ENCODE results near the gene CIP2A.
"Not testable (repeated sequence)": the region's sequence is repeated elsewhere in the genome, so short reads cannot be mapped to it uniquely, and the experiment has no call there.

Gene CIP2A

GRCh38 chr3:108589081-108589997 is at the start of gene CIP2A, which contains the start of gene DZIP3:
Gene CIP2A (minus strand): TSS chr3:108589438. CDS start chr3:108589375, 63 bp downstream.
Gene DZIP3 (plus strand): TSS chr3:108589722. CDS start chr3:108605407, 15,685 bp downstream.
- DNase-seq: peak; percentile 91

DNA sequence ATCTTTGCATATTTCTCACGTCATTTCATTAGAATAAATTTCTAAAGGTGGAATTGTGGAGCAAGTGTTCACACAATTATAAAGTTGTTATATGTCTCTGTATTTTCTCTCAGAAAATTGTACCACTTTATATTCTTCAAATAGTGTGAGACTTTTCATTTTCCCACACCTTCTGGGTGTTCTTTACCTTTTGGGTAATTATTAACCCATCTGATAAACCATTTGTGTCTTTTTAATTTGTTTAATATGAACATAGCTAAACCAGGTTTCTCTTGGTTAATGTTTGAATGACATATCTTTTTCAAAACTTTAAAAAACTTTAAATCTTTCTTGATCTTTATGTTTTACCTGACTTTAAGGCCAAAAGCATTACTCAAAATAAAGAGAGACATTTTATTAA is 40.7 kb upstream of the CIP2A start:
- DNase-seq: no peak

GRCh38 chr3:108623504-108623903 is 34.3 kb upstream of the CIP2A start:
- DNase-seq: no peak

- DNase-seq: no peak
These were observed 31.0 kb upstream of the CIP2A start for GRCh38 chr3:108620250-108620649.

DNA sequence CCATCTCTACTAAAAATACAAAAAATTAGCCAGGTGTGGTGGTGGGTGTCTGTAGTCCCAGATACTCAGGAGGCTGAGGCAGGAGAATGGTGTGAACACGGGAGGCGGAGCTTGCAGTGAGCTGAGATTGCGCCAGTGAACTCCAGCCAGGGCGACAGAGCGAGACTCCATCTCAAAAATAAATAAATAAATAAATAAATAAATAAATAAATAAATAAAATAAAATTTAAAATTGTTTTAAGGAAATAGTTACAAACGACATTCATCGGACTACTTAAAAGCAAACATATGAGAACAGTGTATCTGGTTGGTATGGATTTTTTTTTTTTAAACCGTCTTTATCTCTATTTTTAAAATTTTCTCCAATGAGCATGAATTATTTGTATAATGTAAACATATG is 26.9 kb upstream of the CIP2A start:
- not testable (repeated sequence) for DNase-seq

GRCh38 chr3:108610651-108611050 is 21.4 kb upstream of the CIP2A start:
- DNase-seq: no peak

- DNase-seq: no peak
These were observed 19.5 kb upstream of the CIP2A start for GRCh38 chr3:108608750-108609149.

GRCh38 chr3:108605491-108605890 is 16.3 kb upstream of the CIP2A start:
- DNase-seq: no peak

DNA sequence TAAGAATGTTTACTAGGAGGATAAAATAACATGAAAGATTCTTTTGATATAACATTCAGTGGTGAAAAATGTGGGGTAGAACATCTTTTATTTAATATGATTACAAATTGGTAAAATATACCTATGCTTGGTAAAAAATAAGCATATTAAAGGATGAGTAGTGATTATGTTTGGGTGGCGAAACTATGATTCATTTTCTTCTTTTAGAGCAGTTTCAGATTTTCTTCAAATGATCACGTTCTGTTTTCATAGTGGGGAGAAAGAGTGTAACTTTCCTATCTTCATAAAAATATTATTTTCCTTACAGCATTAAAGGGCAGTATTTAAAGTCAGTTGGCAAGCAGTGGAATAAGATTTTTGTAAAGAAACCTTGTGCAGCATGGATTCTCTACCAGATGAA is 15.8 kb upstream of the CIP2A start:
- no peak for DNase-seq

- no peak for DNase-seq
These were observed 14.5 kb upstream of the CIP2A start for GRCh38 chr3:108603691-108604090.

DNA sequence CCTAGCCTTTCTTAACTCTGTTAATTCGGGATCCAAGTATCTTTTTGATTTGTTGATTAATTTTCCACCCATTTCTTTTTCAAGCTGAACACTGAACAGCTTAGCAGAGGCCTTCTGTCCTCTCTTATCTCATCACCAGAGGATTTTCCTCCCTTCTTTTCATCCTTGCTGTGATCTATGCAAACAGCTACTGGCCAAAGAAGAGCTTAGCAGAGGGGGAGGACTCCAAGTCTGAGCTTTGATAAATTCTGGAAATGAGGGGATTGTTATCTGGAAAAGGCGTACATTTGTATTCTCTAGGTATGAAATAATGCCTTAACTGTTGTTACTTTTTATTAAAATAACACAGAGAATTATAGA is 13.7 kb upstream of the CIP2A start:
- DNase-seq: no peak

- DNase-seq: no peak
These were observed 13.2 kb upstream of the CIP2A start for GRCh38 chr3:108602249-108602934.

DNA sequence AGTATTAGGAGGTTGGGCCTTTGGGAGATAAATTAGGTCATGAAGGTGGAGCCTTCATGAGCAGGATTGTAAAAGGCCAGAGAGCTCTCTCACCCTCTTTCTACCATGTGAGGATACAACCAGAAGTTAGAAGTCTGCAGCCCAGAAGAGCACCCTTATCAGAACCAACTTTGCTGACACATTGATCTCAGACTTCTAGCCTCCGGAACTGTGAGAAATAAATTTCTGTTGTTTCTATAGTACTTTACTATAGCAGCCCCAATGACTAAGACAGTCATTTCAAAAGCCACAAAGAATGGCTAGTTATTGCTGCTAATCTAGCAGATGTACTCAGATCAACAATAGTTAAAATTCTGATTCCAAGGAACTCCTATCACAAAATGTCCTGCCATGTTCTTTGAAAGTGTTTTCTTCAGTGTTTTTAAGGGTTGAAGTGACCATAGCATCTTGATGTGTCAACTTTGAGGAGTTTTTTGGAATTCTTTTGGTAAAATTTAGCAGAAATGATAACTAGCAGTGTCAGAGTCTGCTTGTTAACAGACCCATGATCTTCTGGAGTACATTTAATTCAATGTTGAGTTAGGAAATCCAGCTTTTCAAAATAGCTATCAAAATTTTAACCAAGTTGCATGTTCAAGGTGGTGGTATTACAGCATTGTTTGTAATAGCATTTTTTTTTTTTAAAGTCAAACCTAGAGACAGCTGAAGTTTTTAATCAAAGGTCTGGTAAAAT is 10.6 kb upstream of the CIP2A start:
- no peak for DNase-seq

GRCh38 chr3:108598375-108598774 is 9.1 kb upstream of the CIP2A start:
- DNase-seq: no peak

GRCh38 chr3:108595321-108595720 is 6.1 kb upstream of the CIP2A start:
- DNase-seq: no peak

DNA sequence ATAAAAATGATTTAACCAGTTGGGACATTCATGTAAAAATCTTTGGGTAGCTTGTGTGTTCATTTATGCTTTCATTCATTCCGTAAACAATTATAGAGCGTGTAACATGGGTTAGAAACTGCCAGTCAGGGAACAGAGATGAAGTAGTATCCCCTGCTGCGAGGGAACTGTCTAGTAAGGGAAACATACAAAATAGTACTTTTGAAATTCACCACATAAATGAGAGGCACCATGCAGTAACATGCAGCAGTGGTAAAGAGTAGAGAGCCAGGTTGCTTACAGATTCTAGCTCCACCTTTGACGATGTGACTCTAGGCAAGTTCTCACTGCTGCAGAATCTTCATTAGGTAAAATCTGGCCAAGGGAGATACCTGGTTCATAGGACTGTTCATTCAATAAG is 1.2 kb upstream of the CIP2A start:
- no peak for DNase-seq

- no peak for DNase-seq
These were observed 723 bp upstream of the CIP2A start for GRCh38 chr3:108589998-108590323.

- DNase-seq: no peak
These were observed 637 bp downstream of the CIP2A start for GRCh38 chr3:108588601-108589000.

GRCh38 chr3:108578064-108578463 is 11.2 kb downstream of the CIP2A start:
- no peak for DNase-seq

DNA sequence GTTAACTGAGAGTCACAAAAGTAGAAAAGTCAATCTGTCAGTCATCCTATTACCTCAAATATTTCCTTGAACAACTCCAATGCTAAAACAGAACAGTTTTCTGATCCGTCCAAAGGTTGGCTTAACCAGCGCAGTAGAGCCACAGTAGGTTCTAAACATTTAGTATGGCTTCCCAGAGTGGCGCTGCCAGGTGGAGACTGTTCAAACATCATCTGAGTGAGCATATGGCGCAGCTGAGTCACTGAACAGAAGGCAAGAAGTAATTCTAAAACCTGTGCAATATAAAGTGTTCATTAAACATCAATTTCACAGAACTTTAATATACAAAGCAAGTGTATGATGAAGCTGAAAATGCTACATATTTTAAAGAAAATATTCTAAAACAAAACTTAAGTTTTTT is 19.9 kb downstream of the CIP2A start:
- DNase-seq: no peak

DNA sequence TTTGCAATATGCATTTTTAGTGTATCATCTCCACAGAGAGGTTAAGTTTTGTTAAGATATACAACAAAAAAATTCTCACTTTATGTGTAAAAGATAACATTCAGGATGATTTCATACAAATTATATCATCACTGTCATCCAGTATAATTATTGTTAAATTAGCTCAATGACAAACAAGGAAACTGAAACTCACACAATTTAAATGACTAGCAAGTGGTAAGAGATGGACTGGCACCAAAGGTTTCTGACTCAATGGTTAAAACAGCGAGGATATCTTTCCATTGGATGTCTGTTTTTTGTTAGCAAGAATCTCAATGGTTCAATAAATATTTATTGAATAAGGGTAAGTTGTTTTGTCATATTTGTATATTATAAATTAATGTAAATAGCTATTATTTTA is 22.6 kb downstream of the CIP2A start:
- DNase-seq: no peak

DNA sequence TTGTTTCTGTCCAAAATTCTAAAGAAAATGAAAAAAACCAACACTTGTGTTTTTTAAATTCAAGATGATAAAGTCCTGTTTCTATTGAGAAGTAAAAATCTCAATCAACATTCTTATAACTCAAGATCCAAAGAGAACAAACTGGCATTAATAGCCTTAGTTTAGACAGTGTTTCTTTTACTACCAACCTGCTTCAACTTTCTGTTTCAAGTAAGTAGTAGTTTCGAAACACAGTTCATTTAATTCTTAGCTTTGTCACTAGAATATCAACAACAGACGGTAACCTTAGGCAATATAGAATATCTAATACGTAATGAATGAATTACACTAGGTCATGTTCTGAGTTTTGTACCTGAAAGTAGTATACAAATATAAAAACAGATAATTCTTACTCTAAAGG is 23.7 kb downstream of the CIP2A start:
- no peak for DNase-seq

- no peak for DNase-seq
These were observed 24.7 kb downstream of the CIP2A start for GRCh38 chr3:108564564-108564963.

DNA sequence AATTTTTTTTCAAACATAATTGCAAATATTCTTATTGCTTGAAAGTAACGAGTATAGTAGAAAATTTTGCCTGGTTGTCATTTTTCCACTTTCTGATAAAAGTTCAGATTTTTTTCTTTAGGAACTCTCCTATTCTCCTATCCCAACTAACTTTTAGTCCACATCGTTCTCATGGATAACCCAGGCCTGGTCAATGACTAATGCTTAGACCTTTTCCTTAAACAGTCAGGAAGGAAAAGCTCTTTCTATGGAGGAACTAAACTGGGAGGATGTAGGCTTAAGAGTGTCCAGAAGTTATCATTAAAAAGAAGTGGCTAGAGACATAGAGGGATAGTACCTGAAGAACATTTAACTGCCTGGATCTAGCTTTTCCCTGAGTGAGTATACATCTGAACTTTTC is 26.7 kb downstream of the CIP2A start:
- DNase-seq: no peak

Data from activated T-cell treated with anti-CD3 and anti-CD28 coated beads, Interleukin-2, amount 50 U/mL, for 48 hours (primary cell).